Activated naive CD8-positive, alpha-beta T cell treated with anti-CD3 and anti-CD28 coated beads, Interleukin-2, amount 50 U/mL, for 24 hours (primary cell): ENCODE results near the gene MINDY4.
"Not testable (repeated sequence)": the region's sequence is repeated elsewhere in the genome, so short reads cannot be mapped to it uniquely, and the experiment has no call there.

Source experiments
- ATAC-seq: fragments of 150-1000 bp; cut with Tn5 transposase; one replicate; pipeline ENCODE4 v1.10.0; 2021
- DNase-seq: peaks from one replicate; pipeline ENCODE4 v3.0.0; 2021
- H3K27ac Mint-ChIP-seq: one replicate; pipeline ENCODE4 v1.8.0; 2021; ENCODE audit warnings: mild to moderate bottlenecking, mixed read lengths
- H3K27me3 Mint-ChIP-seq: one replicate; pipeline ENCODE4 v1.8.0; 2021; ENCODE audit warnings: mixed read lengths
- H3K36me3 Mint-ChIP-seq: one replicate; pipeline ENCODE4 v1.8.0; 2021; ENCODE audit warnings: low read depth, mixed read lengths
- H3K4me1 Mint-ChIP-seq: one replicate; pipeline ENCODE4 v1.8.0; 2021; ENCODE audit warnings: mixed read lengths
- H3K4me3 Mint-ChIP-seq: one replicate; pipeline ENCODE4 v1.8.0; 2021; ENCODE audit warnings: mild to moderate bottlenecking, moderate library complexity, mixed read lengths
- H3K9me3 Mint-ChIP-seq: one replicate; pipeline ENCODE4 v1.8.0; 2021; ENCODE audit warnings: mixed read lengths

Gene MINDY4

GRCh38 chr7:30797176-30798040 is 26.2 kb downstream of the MINDY4 start:
- Mint-ChIP-seq H3K9me3 (no peaks in the 10 kb centered on the region), H3K4me3 (no peak overlapping the region), H3K4me1 (peaks cover 4% of the 10 kb centered on the region), H3K36me3 (no peaks in the 10 kb centered on the region), H3K27me3 (no peaks in the 10 kb centered on the region), H3K27ac (no peak overlapping the region)
- ATAC-seq (no peak), DNase-seq (no peak)

GRCh38 chr7:30799206-30799975 is 28.2 kb downstream of the MINDY4 start:
- H3K27me3 Mint-ChIP-seq = no peaks in the 10 kb centered on the region
- peaks cover 4% of the 10 kb centered on the region for H3K4me1 Mint-ChIP-seq
- no peaks in the 10 kb centered on the region for H3K9me3 Mint-ChIP-seq
- ATAC-seq (peak; percentile 30), DNase-seq (no peak)
- no peak overlapping the region for H3K27ac Mint-ChIP-seq
- no peak overlapping the region for H3K4me3 Mint-ChIP-seq
- H3K36me3 Mint-ChIP-seq = no peaks in the 10 kb centered on the region

GRCh38 chr7:30799976-30800661 is 28.9 kb downstream of the MINDY4 start:
- no peak overlapping the region for H3K4me3 Mint-ChIP-seq
- ATAC-seq (no peak), DNase-seq (no peak)
- H3K36me3 Mint-ChIP-seq = no peaks in the 10 kb centered on the region
- no peaks in the 10 kb centered on the region for H3K9me3 Mint-ChIP-seq
- no peak overlapping the region for H3K27ac Mint-ChIP-seq
- peaks cover 4% of the 10 kb centered on the region for H3K4me1 Mint-ChIP-seq
- H3K27me3 Mint-ChIP-seq = no peaks in the 10 kb centered on the region

GRCh38 chr7:30800785-30801252 is 29.6 kb downstream of the MINDY4 start:
- H3K27ac Mint-ChIP-seq = no peak overlapping the region
- peaks cover 4% of the 10 kb centered on the region for H3K4me1 Mint-ChIP-seq
- H3K9me3 Mint-ChIP-seq = no peaks in the 10 kb centered on the region
- no peaks in the 10 kb centered on the region for H3K36me3 Mint-ChIP-seq
- DNase-seq (peak; percentile 11), ATAC-seq (peak; percentile 33)
- no peaks in the 10 kb centered on the region for H3K27me3 Mint-ChIP-seq
- H3K4me3 Mint-ChIP-seq = no peak overlapping the region

- no peaks in the 10 kb centered on the region for H3K9me3 Mint-ChIP-seq
- no peak overlapping the region for H3K27ac Mint-ChIP-seq
- DNase-seq (no peak), ATAC-seq (no peak)
- H3K4me3 Mint-ChIP-seq = no peak overlapping the region
- H3K4me1 Mint-ChIP-seq = no peaks in the 10 kb centered on the region
- no peaks in the 10 kb centered on the region for H3K36me3 Mint-ChIP-seq
- H3K27me3 Mint-ChIP-seq = no peaks in the 10 kb centered on the region
These were observed 31.6 kb downstream of the MINDY4 start for GRCh38 chr7:30802812-30803211.

GRCh38 chr7:30804078-30804661 is 33.0 kb downstream of the MINDY4 start:
- Mint-ChIP-seq H3K9me3 (no peaks in the 10 kb centered on the region), H3K27ac (no peak overlapping the region), H3K4me3 (no peak overlapping the region), H3K4me1 (no peaks in the 10 kb centered on the region), H3K27me3 (no peaks in the 10 kb centered on the region), H3K36me3 (no peaks in the 10 kb centered on the region)
- ATAC-seq (no peak), DNase-seq (no peak)

- no peaks in the 10 kb centered on the region for H3K4me1 Mint-ChIP-seq
- H3K36me3 Mint-ChIP-seq = no peaks in the 10 kb centered on the region
- no peak overlapping the region for H3K4me3 Mint-ChIP-seq
- ATAC-seq = no peak
- H3K9me3 Mint-ChIP-seq = no peaks in the 10 kb centered on the region
- H3K27me3 Mint-ChIP-seq = no peaks in the 10 kb centered on the region
- DNase-seq = no peak
- no peak overlapping the region for H3K27ac Mint-ChIP-seq
These were observed 34.0 kb downstream of the MINDY4 start for GRCh38 chr7:30805081-30805691.

- no peak overlapping the region for H3K4me3 Mint-ChIP-seq
- DNase-seq = no peak
- H3K9me3 Mint-ChIP-seq = no peaks in the 10 kb centered on the region
- H3K27me3 Mint-ChIP-seq = no peaks in the 10 kb centered on the region
- no peaks in the 10 kb centered on the region for H3K36me3 Mint-ChIP-seq
- H3K27ac Mint-ChIP-seq = no peak overlapping the region
- H3K4me1 Mint-ChIP-seq = no peaks in the 10 kb centered on the region
- ATAC-seq = no peak
These were observed 34.7 kb downstream of the MINDY4 start for GRCh38 chr7:30805931-30806330.

- H3K4me3 Mint-ChIP-seq, H3K27ac Mint-ChIP-seq, ATAC-seq: not testable (repeated sequence)
These were observed 36.3 kb downstream of the MINDY4 start for GRCh38 chr7:30807477-30807876.

GRCh38 chr7:30807941-30808340 is 36.7 kb downstream of the MINDY4 start:
- H3K27ac Mint-ChIP-seq = not testable (repeated sequence)

More at GRCh38 chr7:30807477-30807876, 36.3 kb downstream of the MINDY4 start:
- H3K36me3 Mint-ChIP-seq, H3K4me1 Mint-ChIP-seq, H3K27me3 Mint-ChIP-seq, DNase-seq, H3K9me3 Mint-ChIP-seq: not testable (repeated sequence)

GRCh38 chr7:30810986-30811385 is 39.8 kb downstream of the MINDY4 start:
- H3K27me3 Mint-ChIP-seq = no peaks in the 10 kb centered on the region
- H3K4me1 Mint-ChIP-seq = no peaks in the 10 kb centered on the region
- no peak overlapping the region for H3K4me3 Mint-ChIP-seq
- no peak overlapping the region for H3K27ac Mint-ChIP-seq
- ATAC-seq (no peak), DNase-seq (no peak)
- no peaks in the 10 kb centered on the region for H3K9me3 Mint-ChIP-seq
- no peaks in the 10 kb centered on the region for H3K36me3 Mint-ChIP-seq

More at GRCh38 chr7:30807941-30808340, 36.7 kb downstream of the MINDY4 start:
- not testable (repeated sequence) for H3K27me3 Mint-ChIP-seq, DNase-seq, H3K4me3 Mint-ChIP-seq, H3K9me3 Mint-ChIP-seq, ATAC-seq, H3K4me1 Mint-ChIP-seq, H3K36me3 Mint-ChIP-seq

- no peak for DNase-seq
- no peaks in the 10 kb centered on the region for H3K36me3 Mint-ChIP-seq
- no peak overlapping the region for H3K27ac Mint-ChIP-seq
- H3K4me3 Mint-ChIP-seq = no peak overlapping the region
- ATAC-seq = no peak
- H3K4me1 Mint-ChIP-seq = no peaks in the 10 kb centered on the region
- H3K27me3 Mint-ChIP-seq = no peaks in the 10 kb centered on the region
- H3K9me3 Mint-ChIP-seq = no peaks in the 10 kb centered on the region
These were observed 41.5 kb downstream of the MINDY4 start for GRCh38 chr7:30812676-30813075.

- no peak overlapping the region for H3K27ac Mint-ChIP-seq
- no peaks in the 10 kb centered on the region for H3K27me3 Mint-ChIP-seq
- ATAC-seq = no peak
- no peaks in the 10 kb centered on the region for H3K36me3 Mint-ChIP-seq
- no peak overlapping the region for H3K4me3 Mint-ChIP-seq
- no peaks in the 10 kb centered on the region for H3K9me3 Mint-ChIP-seq
- no peak for DNase-seq
- H3K4me1 Mint-ChIP-seq = no peaks in the 10 kb centered on the region
These were observed 42.2 kb downstream of the MINDY4 start for GRCh38 chr7:30813466-30813865.
